HepG2 (cell line): ENCODE results near the gene PTPN12. TPM values are rescaled to one million over a fixed set of nuclear protein-coding genes. Genes with fewer than 3 reads are reported as not detected.

ENCODE experiments used
- ELF3 ChIP-seq: IDR thresholded peaks from 2 replicates; pipeline ENCODE4 v1.6.1; 2016; ENCODE audit warnings: missing genetic modification reagents, missing compliant biosample characterization
- FIP1L1 ChIP-seq: fragments of 200-400 bp; formaldehyde crosslinking; IDR thresholded peaks from 2 replicates; pipeline ENCODE4 v1.6.1; 2018; ENCODE audit warnings: low read depth, mild to moderate bottlenecking, low read length, moderate library complexity, borderline replicate concordance; ENCODE audit not compliant: insufficient read depth
- HMG20A ChIP-seq: IDR thresholded peaks from 2 replicates; pipeline ENCODE4 v1.6.1; 2016; ENCODE audit warnings: borderline replicate concordance
- JDP2 ChIP-seq: sonication (generic); formaldehyde crosslinking; IDR thresholded peaks from 2 replicates; pipeline ENCODE4 v1.8.1; 2022; ENCODE audit warnings: missing genetic modification reagents, borderline replicate concordance
- KAT8 ChIP-seq: IDR thresholded peaks from 2 replicates; pipeline ENCODE4 v1.6.1; 2016; ENCODE audit warnings: missing genetic modification reagents, missing compliant biosample characterization
- KLF16 ChIP-seq, 2 experiments: sonication (generic) in 1 of 2; formaldehyde crosslinking in 1 of 2; IDR thresholded peaks; 2 replicates each; pipeline versions ENCODE4 v1.6.1 to v1.8.0; 2016 to 2023; ENCODE audit warnings: missing genetic modification reagents in 2 of 2, missing compliant biosample characterization in 1 of 2
- KMT2B ChIP-seq: IDR thresholded peaks from 2 replicates; pipeline ENCODE4 v1.6.1; 2016; ENCODE audit warnings: missing genetic modification reagents, missing compliant biosample characterization
- MED1 ChIP-seq: sonication (generic); formaldehyde crosslinking; IDR thresholded peaks from 2 replicates; pipeline ENCODE4 v1.4.0; 2020; ENCODE audit warnings: missing genetic modification reagents
- MLLT10 ChIP-seq: sonication (generic); formaldehyde crosslinking; IDR thresholded peaks from 2 replicates; pipeline ENCODE4 v1.4.0; 2020; ENCODE audit warnings: missing genetic modification reagents
- NR2F1 ChIP-seq, 2 experiments: fragments of 450-650 bp in 1 of 2; formaldehyde crosslinking in 1 of 2; IDR thresholded peaks; 2 replicates each; pipeline versions ENCODE4 v1.5.0 to v1.6.1; 2016 to 2020; ENCODE audit warnings: mild to moderate bottlenecking in 1 of 2, missing compliant biosample characterization in 1 of 2, missing genetic modification reagents in 1 of 2, moderate library complexity in 1 of 2
- PAWR ChIP-seq: sonication (generic); formaldehyde crosslinking; IDR thresholded peaks from 2 replicates; pipeline ENCODE4 v1.4.0; 2020; ENCODE audit warnings: missing genetic modification reagents, mild to moderate bottlenecking, borderline replicate concordance
- RARA ChIP-seq: IDR thresholded peaks from 2 replicates; pipeline ENCODE4 v1.6.1; 2016; ENCODE audit warnings: missing genetic modification reagents, missing compliant biosample characterization
- SNAPC4 ChIP-seq: sonication (generic); formaldehyde crosslinking; IDR thresholded peaks from 2 replicates; pipeline ENCODE4 v1.4.0; 2020; ENCODE audit warnings: mild to moderate bottlenecking, missing genetic modification reagents
- ZBTB10 ChIP-seq: sonication (generic); formaldehyde crosslinking; IDR thresholded peaks from 2 replicates; pipeline ENCODE4 v1.4.0; 2020; ENCODE audit warnings: missing genetic modification reagents, borderline replicate concordance
- ZBTB38 ChIP-seq: sonication (generic); formaldehyde crosslinking; IDR thresholded peaks from 2 replicates; pipeline ENCODE4 v1.5.1; 2020; ENCODE audit warnings: mild to moderate bottlenecking, missing genetic modification reagents
- ZMYM4 ChIP-seq: sonication (generic); formaldehyde crosslinking; IDR thresholded peaks from 2 replicates; pipeline ENCODE4 v1.8.1; 2023; ENCODE audit warnings: mild to moderate bottlenecking, missing genetic modification reagents
- ZNF460 ChIP-seq: sonication (generic); formaldehyde crosslinking; IDR thresholded peaks from 2 replicates; pipeline ENCODE4 v1.5.1; 2020; ENCODE audit warnings: missing genetic modification reagents, mild to moderate bottlenecking, borderline replicate concordance
- ZNF713 ChIP-seq: sonication (generic); formaldehyde crosslinking; IDR thresholded peaks from 2 replicates; pipeline ENCODE4 v1.4.0; 2020; ENCODE audit warnings: mild to moderate bottlenecking, missing genetic modification reagents
- polyA plus RNA-seq, 8 experiments: library from polyadenylated mRNA; depleted of rRNA in 3 of 8; stranded (reverse) in 7 of 8; unstranded in 1 of 8; fragments of >200 nt; fragmentation: Illumina TruSeq in 4 of 8; extraction: Trizol in 4 of 8; gene quantifications; 2 replicates each; pipeline versions ENCODE4 v1.2.1 to v1.2.3, GENCODE V29; 2011 to 2016; ENCODE audit warnings: low read depth in 4 of 8, missing spikeins in 1 of 8, mixed read lengths in 1 of 8; ENCODE audit not compliant: insufficient read depth in 1 of 8
- total RNA-seq, 5 experiments: library from RNA; depleted of rRNA; stranded (reverse); fragments of >200 nt; fragmentation: Illumina TruSeq; extraction: Trizol; gene quantifications; 2 replicates each; pipeline ENCODE4 v1.2.3, GENCODE V29; 2016; ENCODE audit warnings: low read depth in 1 of 5
- TF ChIP-seq, protein P1 (sequence below): sonication (generic); formaldehyde crosslinking; IDR thresholded peaks from 2 replicates; pipeline ENCODE4 v1.4.0; 2020; ENCODE audit warnings: missing genetic modification reagents
- TF ChIP-seq, protein P2 (sequence below): sonication (generic); formaldehyde crosslinking; IDR thresholded peaks from 2 replicates; pipeline ENCODE4 v1.8.0; 2022; ENCODE audit warnings: missing genetic modification reagents, mild to moderate bottlenecking, inconsistent platforms, borderline replicate concordance

PTPN12 gene
- total and polyA plus RNA-seq, 2 of the 13 experiments (the other 11 are each of a cell fraction or from before 2014, with no cell fraction given) = 22.9 to 56.8 TPM

DNA sequence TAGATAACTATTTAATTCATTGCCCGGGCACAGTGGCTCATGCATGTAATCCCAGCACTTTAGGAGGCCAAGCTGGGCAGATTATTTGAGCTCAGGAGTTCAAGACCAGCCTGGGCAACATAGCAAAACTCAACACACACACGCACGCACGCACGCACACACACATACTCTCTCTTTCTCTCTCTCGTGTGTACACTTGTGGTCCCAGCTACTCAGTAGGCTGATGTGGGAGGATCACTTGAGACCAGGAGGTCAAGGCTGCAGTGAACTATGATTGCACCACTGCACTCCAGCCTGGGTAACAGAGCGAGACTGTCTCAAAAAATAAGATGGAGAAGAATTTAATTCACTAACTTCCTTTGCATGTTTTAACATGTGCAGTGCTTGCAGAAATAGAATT lies 38.1 kb downstream of the PTPN12 start (continued):
- TF ChIP-seq ZBTB38 (CRISPR knock-in tag) = peak; percentile 75
- no peak for TF ChIP-seq PAWR (CRISPR knock-in tag)
- TF ChIP-seq SNAPC4 = no peak
- peak; percentile 64; the same call in 1 of the 2 replicates for TF ChIP-seq HMG20A (CRISPR knock-in tag)
- TF ChIP-seq MLLT10 (CRISPR knock-in tag) = no peak
- peak; percentile 74 for TF ChIP-seq MED1 (CRISPR knock-in tag)
- TF ChIP-seq, protein P1, sequence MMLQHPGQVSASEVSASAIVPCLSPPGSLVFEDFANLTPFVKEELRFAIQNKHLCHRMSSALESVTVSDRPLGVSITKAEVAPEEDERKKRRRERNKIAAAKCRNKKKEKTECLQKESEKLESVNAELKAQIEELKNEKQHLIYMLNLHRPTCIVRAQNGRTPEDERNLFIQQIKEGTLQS (CRISPR knock-in tag) = no peak
- TF ChIP-seq ELF3 (CRISPR knock-in tag) = no peak; the same call in 1 of the 2 replicates
- TF ChIP-seq, protein P2, sequence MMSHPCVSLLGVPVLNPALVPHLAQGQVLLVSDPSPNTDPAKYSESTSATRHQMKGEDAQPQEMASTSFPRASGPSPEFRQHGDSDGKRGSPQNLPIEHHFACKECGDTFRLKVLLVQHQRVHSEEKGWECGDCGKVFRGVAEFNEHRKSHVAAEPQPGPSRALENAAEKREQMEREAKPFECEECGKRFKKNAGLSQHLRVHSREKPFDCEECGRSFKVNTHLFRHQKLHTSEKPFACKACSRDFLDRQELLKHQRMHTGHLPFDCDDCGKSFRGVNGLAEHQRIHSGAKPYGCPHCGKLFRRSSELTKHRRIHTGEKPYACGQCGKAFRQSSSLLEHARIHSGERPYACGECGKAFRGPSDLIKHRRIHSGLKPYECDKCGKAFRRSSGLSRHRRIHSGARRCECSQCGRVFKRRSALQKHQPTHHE (CRISPR knock-in tag) = no peak
- peak; percentile 93 for TF ChIP-seq ZMYM4
- no peak for TF ChIP-seq JDP2
- TF ChIP-seq ZBTB10 = no peak
- no peak for TF ChIP-seq ZNF713
- no peak; the same call in 1 of the 2 replicates for TF ChIP-seq ZNF460
- 0 out of 2 replicates have a peak, but pooled peaks have one; percentile 46 for TF ChIP-seq KAT8 (CRISPR knock-in tag)
- TF ChIP-seq NR2F1 (CRISPR knock-in tag; IDR thresholded peaks at IDR 0.05) = peak; percentile 91 to 92
- no peak for TF ChIP-seq KMT2B
- TF ChIP-seq FIP1L1 = no peak
- TF ChIP-seq KLF16 (CRISPR knock-in tag; IDR thresholded peaks at IDR 0.05) = no peak
- TF ChIP-seq RARA (CRISPR knock-in tag) = peak; percentile 98
